HG03457 (cell line): Measurements from ENCODE around the gene VPS13D.

Experiments used
- ATAC-seq: cut with Tn5 transposase; IDR thresholded peaks from one replicate; pipeline ENCODE4 v1.9.1; 2021; ENCODE audit warnings: moderate number of reproducible peaks; ENCODE audit not compliant: unreplicated experiment

Gene VPS13D

GRCh38 chr1:12333036-12333785, 103.4 kb downstream of the VPS13D start:
- ATAC-seq: no peak

GRCh38 chr1:12335815-12336214, 106.0 kb downstream of the VPS13D start:
- ATAC-seq: no peak

- no peak for ATAC-seq
These were observed 106.6 kb downstream of the VPS13D start for GRCh38 chr1:12336413-12336812.

- no peak for ATAC-seq
These were observed 108.2 kb downstream of the VPS13D start for GRCh38 chr1:12338017-12338416.

GRCh38 chr1:12338823-12339222, 109.0 kb downstream of the VPS13D start:
- no peak for ATAC-seq

GRCh38 chr1:12339396-12339795, 109.6 kb downstream of the VPS13D start:
- ATAC-seq: no peak

- no peak for ATAC-seq
These were observed 110.1 kb downstream of the VPS13D start for GRCh38 chr1:12339811-12340543.

- no peak for ATAC-seq
These were observed 110.7 kb downstream of the VPS13D start for GRCh38 chr1:12340544-12340930.

GRCh38 chr1:12341667-12342066, 111.8 kb downstream of the VPS13D start:
- ATAC-seq: no peak

- no peak for ATAC-seq
These were observed 112.7 kb downstream of the VPS13D start for GRCh38 chr1:12342401-12343003.

GRCh38 chr1:12343823-12344487, 114.1 kb downstream of the VPS13D start:
- no peak for ATAC-seq

GRCh38 chr1:12344596-12345349, 114.9 kb downstream of the VPS13D start:
- no peak for ATAC-seq

- ATAC-seq: no peak
These were observed 115.8 kb downstream of the VPS13D start for GRCh38 chr1:12345350-12346217.

GRCh38 chr1:12346483-12347151, 116.8 kb downstream of the VPS13D start:
- no peak for ATAC-seq

GRCh38 chr1:12348113-12348512, 118.3 kb downstream of the VPS13D start:
- no peak for ATAC-seq

GRCh38 chr1:12353981-12354380, 124.2 kb downstream of the VPS13D start:
- ATAC-seq: no peak

GRCh38 chr1:12356004-12356890, 126.4 kb downstream of the VPS13D start:
- no peak for ATAC-seq

GRCh38 chr1:12358499-12358898, 128.7 kb downstream of the VPS13D start:
- ATAC-seq: no peak
